Measurements from ENCODE around the gene VGLL4. TPM values are rescaled to one million over a fixed set of nuclear protein-coding genes. Genes with fewer than 3 reads are reported as not detected.
"Not testable (repeated sequence)": the region's sequence is repeated elsewhere in the genome, so short reads cannot be mapped to it uniquely, and the experiment has no call there.

Gene VGLL4
- total RNA-seq, 4 donors from 2014 or later = 53.4 to 128 (median 58.2) TPM

- no peak for ATAC-seq
- 69 to 74% methylated on average over 2 of the region's 2 CpGs for WGBS, 2 donors (ENCODE audit: low coverage in 1 of 2)
- peak overlapping the region in 2 of 4 donors; percentile 68 to 77 for H3K27ac ChIP-seq
- H3K4me1 ChIP-seq = peaks cover 12 to 81% (median 40%) of the 10 kb centered on the region in 3 donors
- no peaks in the 10 kb centered on the region for H3K27me3 ChIP-seq
- no peak overlapping the region for H3K4me3 ChIP-seq
- no peaks in the 10 kb centered on the region for H3K36me3 ChIP-seq
- no peak for TF ChIP-seq POLR2AphosphoS5 (IDR thresholded peaks at IDR 0.05)
- TF ChIP-seq, protein P1, sequence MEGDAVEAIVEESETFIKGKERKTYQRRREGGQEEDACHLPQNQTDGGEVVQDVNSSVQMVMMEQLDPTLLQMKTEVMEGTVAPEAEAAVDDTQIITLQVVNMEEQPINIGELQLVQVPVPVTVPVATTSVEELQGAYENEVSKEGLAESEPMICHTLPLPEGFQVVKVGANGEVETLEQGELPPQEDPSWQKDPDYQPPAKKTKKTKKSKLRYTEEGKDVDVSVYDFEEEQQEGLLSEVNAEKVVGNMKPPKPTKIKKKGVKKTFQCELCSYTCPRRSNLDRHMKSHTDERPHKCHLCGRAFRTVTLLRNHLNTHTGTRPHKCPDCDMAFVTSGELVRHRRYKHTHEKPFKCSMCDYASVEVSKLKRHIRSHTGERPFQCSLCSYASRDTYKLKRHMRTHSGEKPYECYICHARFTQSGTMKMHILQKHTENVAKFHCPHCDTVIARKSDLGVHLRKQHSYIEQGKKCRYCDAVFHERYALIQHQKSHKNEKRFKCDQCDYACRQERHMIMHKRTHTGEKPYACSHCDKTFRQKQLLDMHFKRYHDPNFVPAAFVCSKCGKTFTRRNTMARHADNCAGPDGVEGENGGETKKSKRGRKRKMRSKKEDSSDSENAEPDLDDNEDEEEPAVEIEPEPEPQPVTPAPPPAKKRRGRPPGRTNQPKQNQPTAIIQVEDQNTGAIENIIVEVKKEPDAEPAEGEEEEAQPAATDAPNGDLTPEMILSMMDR (IDR thresholded peaks at IDR 0.05) = no peak
- H3K9me3 ChIP-seq = no peaks in the 10 kb centered on the region
Measured at GRCh38 chr3:11580645-11581044, 63.1 kb downstream of the VGLL4 start.

- H3K9me3 ChIP-seq = no peaks in the 10 kb centered on the region
- peaks cover 12 to 67% (median 27%) of the 10 kb centered on the region in 3 donors for H3K4me1 ChIP-seq
- H3K27ac ChIP-seq = no peak overlapping the region
- H3K4me3 ChIP-seq = no peak overlapping the region
- 53 to 100% methylated on average over 2 to 3 of the region's 8 CpGs for WGBS, 2 donors (ENCODE audit: low coverage in 1 of 2)
- no peaks in the 10 kb centered on the region for H3K27me3 ChIP-seq
- ATAC-seq = no peak
- H3K36me3 ChIP-seq = peaks cover 0 to 13% of the 10 kb centered on the region in 2 donors
- TF ChIP-seq EP300 (IDR thresholded peaks at IDR 0.05) = no peak
- TF ChIP-seq POLR2AphosphoS5 (IDR thresholded peaks at IDR 0.05) = no peak
- TF ChIP-seq, protein P1 (IDR thresholded peaks at IDR 0.05) = no peak
- TF ChIP-seq POLR2A (IDR thresholded peaks at IDR 0.05) = no peak
Measured at GRCh38 chr3:11578169-11578568, 65.5 kb downstream of the VGLL4 start.

DNA sequence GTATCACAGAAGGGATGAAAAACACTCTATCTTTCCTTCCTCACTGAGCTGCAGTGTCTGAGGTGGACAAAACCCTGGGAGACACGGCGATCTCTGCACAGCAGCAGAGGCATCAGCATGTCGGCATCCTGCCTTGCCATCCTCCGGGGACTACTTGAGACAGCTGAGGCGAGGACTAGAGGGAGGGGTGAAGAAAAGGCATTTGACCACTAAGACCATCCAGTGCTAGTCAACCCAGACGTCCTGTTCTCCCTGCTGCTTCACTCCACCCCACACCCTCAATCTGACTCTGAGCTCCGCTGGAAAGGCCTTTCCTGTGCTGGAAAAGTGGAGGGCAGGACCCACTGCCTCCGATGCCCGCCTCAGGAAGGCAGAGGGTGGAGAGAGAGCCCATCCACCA is 67.3 kb downstream of the VGLL4 start:
- no peaks in the 10 kb centered on the region for H3K9me3 ChIP-seq
- H3K27ac ChIP-seq = peak overlapping the region in 2 of 4 donors; percentile 8 to 33
- 13 to 40% methylated on average over 3 of the region's 9 CpGs for WGBS, 2 donors (ENCODE audit: low coverage in 1 of 2)
- no peak overlapping the region for H3K4me3 ChIP-seq
- H3K4me1 ChIP-seq = peaks cover 3 to 50% (median 12%) of the 10 kb centered on the region in 3 donors
- TF ChIP-seq EP300 (IDR thresholded peaks at IDR 0.05) (no peak), POLR2AphosphoS5 (IDR thresholded peaks at IDR 0.05) (no peak), POLR2A (IDR thresholded peaks at IDR 0.05) (no peak)
- TF ChIP-seq, protein P1 (IDR thresholded peaks at IDR 0.05) = no peak
- no peaks in the 10 kb centered on the region for H3K27me3 ChIP-seq
- ATAC-seq = peak; percentile 21
- peaks cover 0 to 13% of the 10 kb centered on the region in 2 donors for H3K36me3 ChIP-seq

GRCh38 chr3:11575677-11576076 is 68.0 kb downstream of the VGLL4 start:
- Histone ChIP-seq H3K27me3 (no peaks in the 10 kb centered on the region), H3K9me3 (no peaks in the 10 kb centered on the region), H3K36me3 (peaks cover 0 to 13% of the 10 kb centered on the region in 2 donors), H3K27ac (no peak overlapping the region), H3K4me1 (peaks cover 0 to 50% (median 12%) of the 10 kb centered on the region in 3 donors), H3K4me3 (no peak overlapping the region)
- WGBS, 2 donors (ENCODE audit: low coverage in 1 of 2) = 75% methylated on average over 5 of the region's 10 CpGs; no CpG with 5 or more reads in 1 of the 2 donors
- ATAC-seq = no peak
- TF ChIP-seq EP300 (IDR thresholded peaks at IDR 0.05) (no peak), POLR2A (IDR thresholded peaks at IDR 0.05) (no peak), POLR2AphosphoS5 (IDR thresholded peaks at IDR 0.05) (no peak)
- TF ChIP-seq, protein P1 (IDR thresholded peaks at IDR 0.05) = no peak

DNA sequence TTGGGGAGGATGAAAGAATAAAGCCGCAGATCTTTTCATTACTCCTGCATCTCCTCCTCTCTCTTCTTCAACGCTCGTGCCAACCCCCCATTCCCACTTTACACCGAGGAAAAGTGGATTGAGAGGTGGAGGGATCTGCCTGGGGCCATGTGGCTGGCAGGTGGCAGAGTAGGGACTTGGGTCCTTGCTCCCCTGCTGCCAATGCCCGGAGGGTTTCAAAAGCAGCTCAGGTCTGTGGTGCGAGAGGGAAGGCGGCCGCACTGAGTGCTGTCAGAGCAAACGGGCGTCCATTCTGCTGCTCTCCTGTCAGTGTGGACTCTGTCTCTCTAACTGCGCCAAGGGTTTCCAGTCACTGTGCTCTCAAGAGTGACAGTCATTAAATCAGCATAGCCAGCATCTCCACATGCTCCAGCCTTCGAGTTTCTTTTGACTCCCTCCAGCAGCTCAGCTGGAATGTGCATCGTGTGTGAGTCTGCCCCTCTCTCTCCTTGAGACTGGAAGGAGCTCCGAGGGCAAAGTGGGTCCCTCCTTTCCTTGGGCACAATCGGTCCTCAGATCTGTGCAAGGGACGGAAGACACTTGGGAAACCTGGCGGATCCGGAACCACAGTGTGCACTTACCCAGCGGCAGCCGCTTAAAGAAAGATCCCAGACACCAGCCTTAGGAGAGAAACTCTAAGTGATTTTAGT is 68.6 kb downstream of the VGLL4 start:
- no peak overlapping the region for H3K27ac ChIP-seq
- no peak overlapping the region for H3K4me3 ChIP-seq
- H3K4me1 ChIP-seq = peaks cover 0 to 50% (median 18%) of the 10 kb centered on the region in 3 donors
- H3K9me3 ChIP-seq = no peaks in the 10 kb centered on the region
- WGBS, 2 donors (ENCODE audit: low coverage in 1 of 2) = 70 to 80% methylated on average over 2 to 4 of the region's 20 CpGs
- H3K36me3 ChIP-seq = peaks cover 0 to 13% of the 10 kb centered on the region in 2 donors
- ATAC-seq = no peak
- H3K27me3 ChIP-seq = no peaks in the 10 kb centered on the region
- TF ChIP-seq EP300 (IDR thresholded peaks at IDR 0.05) (no peak), POLR2AphosphoS5 (IDR thresholded peaks at IDR 0.05) (no peak), POLR2A (IDR thresholded peaks at IDR 0.05) (no peak)
- TF ChIP-seq, protein P1 (IDR thresholded peaks at IDR 0.05) = no peak

DNA sequence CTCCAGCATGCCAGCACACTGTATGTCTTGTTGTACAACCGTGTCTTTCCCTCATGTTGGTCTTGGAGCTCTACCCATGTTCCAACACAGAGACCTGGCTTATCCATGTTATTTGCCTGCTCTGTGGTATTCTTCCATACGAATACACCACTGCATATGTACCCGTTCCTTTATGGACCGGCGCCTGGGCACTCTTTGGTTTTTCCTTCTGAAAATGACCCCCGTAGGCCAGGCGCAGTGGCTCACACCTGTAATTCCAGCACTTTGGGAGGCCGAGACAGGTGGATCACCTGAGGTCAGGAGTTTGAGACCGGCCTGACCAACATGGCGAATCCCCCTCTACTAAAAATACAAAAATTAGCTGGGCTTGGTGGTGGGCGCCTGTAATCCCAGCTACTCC is 71.1 kb downstream of the VGLL4 start:
- not testable (repeated sequence) for H3K4me3 ChIP-seq, H3K27me3 ChIP-seq, H3K9me3 ChIP-seq, ATAC-seq, H3K27ac ChIP-seq
- peaks cover 0 to 13% of the 10 kb centered on the region in 2 donors for H3K36me3 ChIP-seq
- WGBS, 2 donors (ENCODE audit: low coverage in 1 of 2) = 89 to 98% methylated on average over 3 to 6 of the region's 11 CpGs
- peaks cover 0 to 68% (median 36%) of the 10 kb centered on the region in 3 donors for H3K4me1 ChIP-seq

Data from gastroesophageal sphincter (tissue), 4 donors.